ENCODE measurements around the gene SUPT6H. TPM values are rescaled to one million over a fixed set of nuclear protein-coding genes. Genes with fewer than 3 reads are reported as not detected.
A peak's percentile ranks its signal among the peaks of the same experiment; 100 is the strongest.

SUPT6H gene
- total and polyA plus RNA-seq, 9 of the 15 experiments (the other 6 are each of a cell fraction or from before 2014, with no cell fraction given) = 1.7 to 77.7 (median 49.2) TPM

DNA sequence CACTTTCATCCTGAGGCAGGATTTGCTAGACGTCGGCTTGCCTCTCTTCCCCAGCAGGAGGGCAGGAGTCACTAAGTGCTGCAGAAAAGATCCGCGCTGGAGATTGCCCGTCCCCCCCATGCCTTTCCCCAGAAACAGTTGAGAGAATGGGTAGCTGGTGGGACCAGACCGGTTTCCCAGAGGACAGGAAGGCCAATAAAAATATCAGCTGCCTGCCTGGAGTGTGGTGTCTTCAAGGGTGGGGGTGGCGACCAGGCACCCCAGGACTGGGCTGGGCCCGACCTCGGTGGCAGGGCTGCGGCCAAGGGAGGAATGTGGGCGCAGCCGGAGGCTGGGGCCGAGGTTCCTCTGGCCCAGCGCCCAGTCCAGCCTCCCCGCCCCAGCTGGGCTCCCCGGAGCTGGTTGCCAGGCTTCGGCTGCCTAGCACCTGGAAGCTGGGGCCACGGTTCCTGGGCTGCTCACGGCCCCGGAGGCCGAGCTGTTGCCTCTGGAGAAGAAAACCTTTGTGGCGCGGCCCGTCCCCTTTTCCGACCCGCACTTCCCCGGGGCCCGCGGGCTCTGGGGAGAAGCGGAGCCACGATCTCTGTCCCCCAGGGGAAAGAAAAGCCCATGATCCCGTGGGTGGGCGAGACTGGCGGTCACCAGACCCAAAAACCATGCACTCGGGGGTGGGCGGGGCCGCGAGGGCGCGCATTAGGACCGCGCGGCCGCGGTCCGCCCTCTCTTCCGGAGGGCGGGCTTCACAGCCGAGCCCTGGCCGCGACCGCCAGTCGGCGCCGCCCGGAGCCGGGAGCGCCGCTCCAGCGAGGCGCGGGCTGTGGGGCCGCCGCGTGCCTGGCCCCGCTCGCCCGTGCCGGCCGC is 81.5 kb downstream of the SUPT6H start, which contains the start of gene TRAF4 (continued):
- TF ChIP-seq CREM (IDR thresholded peaks at IDR 0.05; ENCODE audit: low read depth) (peak; percentile 51; the same call in 1 of the 2 replicates), EGR1 (conservative IDR thresholded peaks at IDR 0.05) (peak; percentile 81), MECOM (CRISPR knock-in tag; IDR thresholded peaks at IDR 0.05) (peak; percentile 59), SMARCA4 (IDR thresholded peaks at IDR 0.05) (peak; percentile 74), HDAC2 (IDR thresholded peaks at IDR 0.05) (0 out of 2 replicates have a peak, but pooled peaks have one; percentile 62), MTA1 (IDR thresholded peaks at IDR 0.05; ENCODE audit: borderline replicate concordance) (no peak), SMAD1 (IDR thresholded peaks at IDR 0.05; ENCODE audit: low read depth, low read length, partially characterized antibody) (peak; percentile 74), CREB1 (IDR thresholded peaks at IDR 0.05) (peak; percentile 47), CREB1 (CRISPR knock-in tag; IDR thresholded peaks at IDR 0.05) (no peak), SMC3 (conservative IDR thresholded peaks at IDR 0.05; ENCODE audit: insufficient read depth, low read depth, low read length) (0 out of 2 replicates have a peak, but pooled peaks have one; percentile 0), ZNF507 (tag; conservative IDR thresholded peaks at IDR 0.05) (no peak), ZNF274 (IDR thresholded peaks at IDR 0.05; ENCODE audit: borderline replicate concordance, low read depth, low read length) (no peak), CXXC5 (CRISPR knock-in tag; IDR thresholded peaks at IDR 0.05) (peak; percentile 95), ETS2 (tag; IDR thresholded peaks at IDR 0.05; ENCODE audit: borderline replicate concordance, poor library complexity, severe bottlenecking) (no peak), NFRKB (IDR thresholded peaks at IDR 0.05; ENCODE audit: low read depth) (no peak; the same call in 1 of the 2 replicates), ETV1 (tag; conservative IDR thresholded peaks at IDR 0.05; ENCODE audit: low read depth) (peak; percentile 36; the same call in 1 of the 2 replicates), SOX6 (IDR thresholded peaks at IDR 0.05) (no peak; the same call in 1 of the 2 replicates), TBP (optimal IDR thresholded peaks at IDR 0.05; ENCODE audit: low read depth, low read length) (peak; percentile 79)
- TF ChIP-seq, protein P1, sequence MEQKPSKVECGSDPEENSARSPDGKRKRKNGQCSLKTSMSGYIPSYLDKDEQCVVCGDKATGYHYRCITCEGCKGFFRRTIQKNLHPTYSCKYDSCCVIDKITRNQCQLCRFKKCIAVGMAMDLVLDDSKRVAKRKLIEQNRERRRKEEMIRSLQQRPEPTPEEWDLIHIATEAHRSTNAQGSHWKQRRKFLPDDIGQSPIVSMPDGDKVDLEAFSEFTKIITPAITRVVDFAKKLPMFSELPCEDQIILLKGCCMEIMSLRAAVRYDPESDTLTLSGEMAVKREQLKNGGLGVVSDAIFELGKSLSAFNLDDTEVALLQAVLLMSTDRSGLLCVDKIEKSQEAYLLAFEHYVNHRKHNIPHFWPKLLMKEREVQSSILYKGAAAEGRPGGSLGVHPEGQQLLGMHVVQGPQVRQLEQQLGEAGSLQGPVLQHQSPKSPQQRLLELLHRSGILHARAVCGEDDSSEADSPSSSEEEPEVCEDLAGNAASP (IDR thresholded peaks at IDR 0.05) = no peak
- TF ChIP-seq, protein P2, sequence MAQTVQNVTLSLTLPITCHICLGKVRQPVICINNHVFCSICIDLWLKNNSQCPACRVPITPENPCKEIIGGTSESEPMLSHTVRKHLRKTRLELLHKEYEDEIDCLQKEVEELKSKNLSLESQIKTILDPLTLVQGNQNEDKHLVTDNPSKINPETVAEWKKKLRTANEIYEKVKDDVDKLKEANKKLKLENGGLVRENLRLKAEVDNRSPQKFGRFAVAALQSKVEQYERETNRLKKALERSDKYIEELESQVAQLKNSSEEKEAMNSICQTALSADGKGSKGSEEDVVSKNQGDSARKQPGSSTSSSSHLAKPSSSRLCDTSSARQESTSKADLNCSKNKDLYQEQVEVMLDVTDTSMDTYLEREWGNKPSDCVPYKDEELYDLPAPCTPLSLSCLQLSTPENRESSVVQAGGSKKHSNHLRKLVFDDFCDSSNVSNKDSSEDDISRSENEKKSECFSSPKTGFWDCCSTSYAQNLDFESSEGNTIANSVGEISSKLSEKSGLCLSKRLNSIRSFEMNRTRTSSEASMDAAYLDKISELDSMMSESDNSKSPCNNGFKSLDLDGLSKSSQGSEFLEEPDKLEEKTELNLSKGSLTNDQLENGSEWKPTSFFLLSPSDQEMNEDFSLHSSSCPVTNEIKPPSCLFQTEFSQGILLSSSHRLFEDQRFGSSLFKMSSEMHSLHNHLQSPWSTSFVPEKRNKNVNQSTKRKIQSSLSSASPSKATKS (CRISPR knock-in tag; IDR thresholded peaks at IDR 0.05) = no peak
- TF ChIP-seq, protein P3, sequence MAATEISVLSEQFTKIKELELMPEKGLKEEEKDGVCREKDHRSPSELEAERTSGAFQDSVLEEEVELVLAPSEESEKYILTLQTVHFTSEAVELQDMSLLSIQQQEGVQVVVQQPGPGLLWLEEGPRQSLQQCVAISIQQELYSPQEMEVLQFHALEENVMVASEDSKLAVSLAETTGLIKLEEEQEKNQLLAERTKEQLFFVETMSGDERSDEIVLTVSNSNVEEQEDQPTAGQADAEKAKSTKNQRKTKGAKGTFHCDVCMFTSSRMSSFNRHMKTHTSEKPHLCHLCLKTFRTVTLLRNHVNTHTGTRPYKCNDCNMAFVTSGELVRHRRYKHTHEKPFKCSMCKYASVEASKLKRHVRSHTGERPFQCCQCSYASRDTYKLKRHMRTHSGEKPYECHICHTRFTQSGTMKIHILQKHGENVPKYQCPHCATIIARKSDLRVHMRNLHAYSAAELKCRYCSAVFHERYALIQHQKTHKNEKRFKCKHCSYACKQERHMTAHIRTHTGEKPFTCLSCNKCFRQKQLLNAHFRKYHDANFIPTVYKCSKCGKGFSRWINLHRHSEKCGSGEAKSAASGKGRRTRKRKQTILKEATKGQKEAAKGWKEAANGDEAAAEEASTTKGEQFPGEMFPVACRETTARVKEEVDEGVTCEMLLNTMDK (IDR thresholded peaks at IDR 0.05; ENCODE audit: borderline replicate concordance, insufficient read depth, low read depth, low read length, poor library complexity, severe bottlenecking) = peak; percentile 98
- TF ChIP-seq, protein P4, sequence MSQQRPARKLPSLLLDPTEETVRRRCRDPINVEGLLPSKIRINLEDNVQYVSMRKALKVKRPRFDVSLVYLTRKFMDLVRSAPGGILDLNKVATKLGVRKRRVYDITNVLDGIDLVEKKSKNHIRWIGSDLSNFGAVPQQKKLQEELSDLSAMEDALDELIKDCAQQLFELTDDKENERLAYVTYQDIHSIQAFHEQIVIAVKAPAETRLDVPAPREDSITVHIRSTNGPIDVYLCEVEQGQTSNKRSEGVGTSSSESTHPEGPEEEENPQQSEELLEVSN (IDR thresholded peaks at IDR 0.05; ENCODE audit: borderline replicate concordance in 1 of 2, extremely low read depth in 1 of 2, insufficient read depth in 1 of 2, insufficient read length in 1 of 2, low read depth in 1 of 2, low read length in 1 of 2, poor library complexity in 1 of 2, severe bottlenecking in 1 of 2) = peak; percentile 98 to 100

Data from K562 (cell line).